Cerebellar nuclear complex (tissue), 1 donor: ENCODE measurements around the gene SKOR1.

Source experiments
- DNase-seq, 2 experiments: peaks; one replicate each; lab custom pipeline; 2025; lab: John Stamatoyannopoulos, UW

The SKOR1 gene

GRCh38 chr15:67820122-67820991 is 5.0 kb upstream of the SKOR1 start:
- no peak for DNase-seq

- no peak for DNase-seq
Observed at GRCh38 chr15:67820992-67821783, 4.1 kb upstream of the SKOR1 start.

GRCh38 chr15:67821784-67822440 is 3.4 kb upstream of the SKOR1 start:
- no peak for DNase-seq

GRCh38 chr15:67822537-67823313 is 2.6 kb upstream of the SKOR1 start:
- no peak for DNase-seq

- no peak for DNase-seq
Observed at GRCh38 chr15:67823314-67824196, 1.8 kb upstream of the SKOR1 start.

GRCh38 chr15:67824197-67824968 is 926 bp upstream of the SKOR1 start:
- no peak for DNase-seq

- DNase-seq: no peak
Observed at GRCh38 chr15:67825881-67826716, 790 bp downstream of the SKOR1 start.

- no peak for DNase-seq
Observed at GRCh38 chr15:67826717-67827561, 1.6 kb downstream of the SKOR1 start.

GRCh38 chr15:67827562-67828277 is 2.4 kb downstream of the SKOR1 start:
- no peak for DNase-seq

- no peak for DNase-seq
Observed at GRCh38 chr15:67828278-67828968, 3.1 kb downstream of the SKOR1 start.

- DNase-seq: no peak
Observed at GRCh38 chr15:67828969-67829646, 3.8 kb downstream of the SKOR1 start.

GRCh38 chr15:67829647-67830504 is 4.6 kb downstream of the SKOR1 start:
- DNase-seq: no peak

GRCh38 chr15:67831363-67831762 is 6.1 kb downstream of the SKOR1 start:
- DNase-seq: no peak

GRCh38 chr15:67832031-67832551 is 6.8 kb downstream of the SKOR1 start:
- no peak for DNase-seq
